Endodermal cell (in vitro differentiated cells): ENCODE measurements around the gene LMNA. TPM values are rescaled to one million over a fixed set of nuclear protein-coding genes. Genes with fewer than 3 reads are reported as not detected.

Experiments
- DNase-seq: peaks from one replicate; pipeline ENCODE4 v3.0.0-alpha.2; 2017
- H3K27ac ChIP-seq: 2 replicates; pipeline ENCODE4 v1.5.1; 2013; ENCODE audit warnings: mild to moderate bottlenecking, low read depth, low read length, moderate library complexity
- H3K27me3 ChIP-seq: 2 replicates; pipeline ENCODE4 v1.6.1; 2013; ENCODE audit warnings: mild to moderate bottlenecking, low read length, moderate library complexity; ENCODE audit not compliant: insufficient read depth, control insufficient read depth, poor library complexity, severe bottlenecking
- H3K36me3 ChIP-seq: 2 replicates; pipeline ENCODE4 v1.7.0; 2013; ENCODE audit warnings: mild to moderate bottlenecking, low read length, moderate library complexity; ENCODE audit not compliant: control insufficient read depth, insufficient read depth
- H3K4me1 ChIP-seq: one replicate; pipeline ENCODE4 v1.7.0; 2013; ENCODE audit warnings: low read length; ENCODE audit not compliant: control insufficient read depth, insufficient read depth
- H3K4me3 ChIP-seq: 2 replicates; pipeline ENCODE4 v1.5.1; 2013; ENCODE audit warnings: mild to moderate bottlenecking, low read length, moderate library complexity
- H3K9ac ChIP-seq: 2 replicates; pipeline ENCODE4 v1.6.1; 2013; ENCODE audit warnings: mild to moderate bottlenecking, low read length, moderate library complexity; ENCODE audit not compliant: poor library complexity, severe bottlenecking; ENCODE audit errors: extremely low read depth
- H3K9me3 ChIP-seq: 2 replicates; pipeline ENCODE4 v1.6.1; 2013; ENCODE audit warnings: mild to moderate bottlenecking, low read length, moderate library complexity; ENCODE audit not compliant: control insufficient read depth
- H3K27ac Mint-ChIP-seq: 2 replicates; pipeline ENCODE4 v1.8.0; 2020; ENCODE audit warnings: mixed read lengths
- H3K27me3 Mint-ChIP-seq: 2 replicates; pipeline ENCODE4 v1.8.0; 2021; ENCODE audit warnings: mild to moderate bottlenecking, mixed read lengths; ENCODE audit not compliant: insufficient read depth
- H3K36me3 Mint-ChIP-seq: 2 replicates; pipeline ENCODE4 v1.8.0; 2020; ENCODE audit warnings: low read depth, mixed read lengths
- H3K4me1 Mint-ChIP-seq: 2 replicates; pipeline ENCODE4 v1.8.0; 2020; ENCODE audit warnings: mixed read lengths
- H3K4me3 Mint-ChIP-seq: 2 replicates; pipeline ENCODE4 v1.8.0; 2020; ENCODE audit warnings: mild to moderate bottlenecking, moderate library complexity, mixed read lengths
- H3K9me3 Mint-ChIP-seq: 2 replicates; pipeline ENCODE4 v1.8.0; 2020; ENCODE audit warnings: mild to moderate bottlenecking, mixed read lengths
- WGBS, 2 experiments: methylation state at CpG; one replicate each; pipeline versions ENCODE4 v1.1.5 to v1.1.7; 2013; ENCODE audit warnings: missing lambda C conversion rate in 2 of 2, mixed read lengths in 1 of 2; ENCODE audit not compliant: insufficient coverage in 1 of 2, insufficient read length in 1 of 2; 5-methylcytosine and 5-hydroxymethylcytosine counted together
- total RNA-seq, 2 donors: library from RNA; stranded (reverse); fragmentation: NEBNext Ultra II Directional in 1 of 2; extraction: Animal tissue kit (Norgen Biotek cat#: 25700) in 1 of 2; gene quantifications; 2 replicates in 1 of 2; 3 replicates in 1 of 2; pipeline ENCODE4 v1.2.1, GENCODE V29; 2021
- TF ChIP-seq, protein P1 (sequence below): fragments of 200-600 bp; sonication (generic); conservative IDR thresholded peaks from 2 replicates; pipeline ENCODE4 v1.5.0; 2021; ENCODE audit warnings: antibody characterized with exemption, mild to moderate bottlenecking

The LMNA gene
- total RNA-seq, 2 donors from 2014 or later, result 41.2 to 42.0 TPM

DNA sequence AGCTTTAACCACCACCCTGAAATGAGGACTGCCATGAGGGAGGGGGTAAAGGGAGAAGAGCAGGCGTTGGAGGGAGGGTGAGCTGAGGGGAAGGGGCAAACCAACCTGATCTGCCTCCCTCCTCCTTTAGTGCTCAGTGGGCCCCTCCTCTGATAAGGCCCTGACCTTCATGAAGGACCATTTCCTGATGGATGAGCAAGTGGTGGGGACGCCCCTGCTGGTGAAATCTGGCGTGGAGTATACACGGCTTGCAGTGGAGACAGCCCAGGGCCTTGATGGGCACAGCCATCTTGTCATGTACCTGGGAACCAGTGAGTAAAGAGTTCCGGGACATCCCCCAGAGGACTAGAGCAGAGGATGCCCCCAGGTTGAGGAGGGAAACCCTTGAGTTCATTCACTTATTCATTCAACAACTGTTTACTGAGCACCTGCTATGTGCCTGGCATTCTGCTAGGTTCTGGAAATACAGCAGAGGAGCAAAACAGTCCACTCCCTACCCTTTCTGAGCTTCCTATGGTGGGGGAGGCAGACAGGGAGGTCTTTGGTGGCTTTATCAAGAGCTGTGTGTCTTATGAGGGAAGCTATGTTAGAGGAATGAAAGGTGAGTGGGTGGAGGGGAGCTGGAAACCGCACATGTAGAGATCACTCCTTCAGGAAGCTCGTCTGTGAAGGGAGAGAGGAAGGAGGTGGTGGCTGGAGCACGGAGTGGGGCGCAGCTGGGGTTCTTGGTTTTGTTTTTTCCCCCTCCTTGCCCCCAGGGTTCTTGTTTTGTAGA lies 58.4 kb downstream of the LMNA start:
- TF ChIP-seq, protein P1, sequence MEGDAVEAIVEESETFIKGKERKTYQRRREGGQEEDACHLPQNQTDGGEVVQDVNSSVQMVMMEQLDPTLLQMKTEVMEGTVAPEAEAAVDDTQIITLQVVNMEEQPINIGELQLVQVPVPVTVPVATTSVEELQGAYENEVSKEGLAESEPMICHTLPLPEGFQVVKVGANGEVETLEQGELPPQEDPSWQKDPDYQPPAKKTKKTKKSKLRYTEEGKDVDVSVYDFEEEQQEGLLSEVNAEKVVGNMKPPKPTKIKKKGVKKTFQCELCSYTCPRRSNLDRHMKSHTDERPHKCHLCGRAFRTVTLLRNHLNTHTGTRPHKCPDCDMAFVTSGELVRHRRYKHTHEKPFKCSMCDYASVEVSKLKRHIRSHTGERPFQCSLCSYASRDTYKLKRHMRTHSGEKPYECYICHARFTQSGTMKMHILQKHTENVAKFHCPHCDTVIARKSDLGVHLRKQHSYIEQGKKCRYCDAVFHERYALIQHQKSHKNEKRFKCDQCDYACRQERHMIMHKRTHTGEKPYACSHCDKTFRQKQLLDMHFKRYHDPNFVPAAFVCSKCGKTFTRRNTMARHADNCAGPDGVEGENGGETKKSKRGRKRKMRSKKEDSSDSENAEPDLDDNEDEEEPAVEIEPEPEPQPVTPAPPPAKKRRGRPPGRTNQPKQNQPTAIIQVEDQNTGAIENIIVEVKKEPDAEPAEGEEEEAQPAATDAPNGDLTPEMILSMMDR, result peak; percentile 68
- Mint-ChIP-seq H3K9me3 (peaks cover 2% of the 10 kb centered on the region), H3K27ac (no peak overlapping the region), H3K4me1 (peaks cover 10% of the 10 kb centered on the region), H3K4me3 (no peak overlapping the region), H3K36me3 (peaks cover 5% of the 10 kb centered on the region), H3K27me3 (no peaks in the 10 kb centered on the region)
- no peak overlapping the region for H3K27ac ChIP-seq
- H3K4me1 ChIP-seq, result no peaks in the 10 kb centered on the region
- 80 to 94% methylated on average over 3 to 9 of the region's 9 CpGs for WGBS, 2 experiments
- peak; percentile 81 for DNase-seq
- H3K9ac ChIP-seq, result no peak overlapping the region
- H3K27me3 ChIP-seq, result no peaks in the 10 kb centered on the region
- no peak overlapping the region for H3K4me3 ChIP-seq
- no peaks in the 10 kb centered on the region for H3K36me3 ChIP-seq
- H3K9me3 ChIP-seq, result no peaks in the 10 kb centered on the region

DNA sequence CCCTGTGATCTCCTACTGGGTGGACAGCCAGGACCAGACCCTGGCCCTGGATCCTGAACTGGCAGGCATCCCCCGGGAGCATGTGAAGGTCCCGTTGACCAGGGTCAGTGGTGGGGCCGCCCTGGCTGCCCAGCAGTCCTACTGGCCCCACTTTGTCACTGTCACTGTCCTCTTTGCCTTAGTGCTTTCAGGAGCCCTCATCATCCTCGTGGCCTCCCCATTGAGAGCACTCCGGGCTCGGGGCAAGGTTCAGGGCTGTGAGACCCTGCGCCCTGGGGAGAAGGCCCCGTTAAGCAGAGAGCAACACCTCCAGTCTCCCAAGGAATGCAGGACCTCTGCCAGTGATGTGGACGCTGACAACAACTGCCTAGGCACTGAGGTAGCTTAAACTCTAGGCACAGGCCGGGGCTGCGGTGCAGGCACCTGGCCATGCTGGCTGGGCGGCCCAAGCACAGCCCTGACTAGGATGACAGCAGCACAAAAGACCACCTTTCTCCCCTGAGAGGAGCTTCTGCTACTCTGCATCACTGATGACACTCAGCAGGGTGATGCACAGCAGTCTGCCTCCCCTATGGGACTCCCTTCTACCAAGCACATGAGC lies 62.2 kb downstream of the LMNA start:
- no peaks in the 10 kb centered on the region for H3K27me3 ChIP-seq
- H3K4me3 ChIP-seq, result no peak overlapping the region
- no peaks in the 10 kb centered on the region for H3K4me1 ChIP-seq
- H3K9me3 ChIP-seq, result no peaks in the 10 kb centered on the region
- Mint-ChIP-seq H3K36me3 (no peaks in the 10 kb centered on the region), H3K27me3 (no peaks in the 10 kb centered on the region), H3K9me3 (no peaks in the 10 kb centered on the region), H3K27ac (peak overlapping the region; percentile 26), H3K4me1 (peaks cover 23% of the 10 kb centered on the region), H3K4me3 (no peak overlapping the region)
- TF ChIP-seq, protein P1, result no peak
- no peak for DNase-seq
- no peak overlapping the region for H3K27ac ChIP-seq
- no peaks in the 10 kb centered on the region for H3K36me3 ChIP-seq
- no peak overlapping the region for H3K9ac ChIP-seq
- 94 to 96% methylated on average over 4 to 12 of the region's 12 CpGs for WGBS, 2 experiments

DNA sequence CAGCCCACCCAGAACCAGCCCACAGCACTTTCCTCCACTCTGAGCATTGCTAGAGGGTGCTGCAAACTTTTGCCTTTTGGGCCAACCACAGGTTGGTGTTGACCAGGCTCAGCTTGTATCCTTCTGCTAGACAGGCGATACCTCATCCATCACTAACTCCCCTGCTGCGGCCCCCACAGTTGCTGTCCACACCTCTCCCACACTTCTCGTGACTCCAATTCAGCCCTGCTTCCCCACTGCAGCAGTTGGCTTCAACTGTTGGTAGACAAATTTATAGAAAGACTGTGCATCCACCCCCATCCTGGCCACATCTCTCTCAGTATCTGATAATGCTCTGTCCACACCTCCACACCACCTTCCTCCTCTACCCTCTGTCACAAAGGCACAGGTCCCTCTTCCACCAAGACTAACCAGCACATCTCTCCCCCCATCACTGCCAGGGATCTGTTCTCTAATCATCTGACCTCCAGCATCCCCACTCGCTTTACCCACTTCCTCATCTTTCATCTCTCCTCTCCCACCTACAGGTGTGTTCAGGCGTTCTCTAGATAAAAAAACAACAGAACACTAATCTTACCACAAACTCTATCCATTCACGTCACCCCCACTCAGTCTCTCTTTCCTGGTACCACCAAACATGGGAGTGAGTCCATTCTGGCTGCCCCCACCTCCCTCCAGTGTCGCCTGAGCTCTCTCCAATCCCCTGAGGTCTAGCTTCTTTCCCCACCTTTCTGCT lies 63.6 kb downstream of the LMNA start:
- Histone ChIP-seq H3K27me3 (no peaks in the 10 kb centered on the region), H3K4me3 (no peak overlapping the region), H3K9ac (no peak overlapping the region), H3K4me1 (no peaks in the 10 kb centered on the region), H3K36me3 (no peaks in the 10 kb centered on the region), H3K9me3 (no peaks in the 10 kb centered on the region), H3K27ac (no peak overlapping the region)
- TF ChIP-seq, protein P1, result no peak
- DNase-seq, result no peak
- 87 to 88% methylated on average over 6 to 7 of the region's 7 CpGs for WGBS, 2 experiments
- no peaks in the 10 kb centered on the region for H3K27me3 Mint-ChIP-seq
- no peaks in the 10 kb centered on the region for H3K36me3 Mint-ChIP-seq
- no peaks in the 10 kb centered on the region for H3K9me3 Mint-ChIP-seq
- no peak overlapping the region for H3K4me3 Mint-ChIP-seq
- H3K27ac Mint-ChIP-seq, result peak overlapping the region; percentile 75
- peaks cover 30% of the 10 kb centered on the region for H3K4me1 Mint-ChIP-seq
